ENCODE measurements around the gene HTRA3. TPM values are rescaled to one million over a fixed set of nuclear protein-coding genes. Genes with fewer than 3 reads are reported as not detected.

HTRA3 gene
- total RNA-seq, 2 donors from 2014 or later, result 3.2 to 4.6 TPM

DNA sequence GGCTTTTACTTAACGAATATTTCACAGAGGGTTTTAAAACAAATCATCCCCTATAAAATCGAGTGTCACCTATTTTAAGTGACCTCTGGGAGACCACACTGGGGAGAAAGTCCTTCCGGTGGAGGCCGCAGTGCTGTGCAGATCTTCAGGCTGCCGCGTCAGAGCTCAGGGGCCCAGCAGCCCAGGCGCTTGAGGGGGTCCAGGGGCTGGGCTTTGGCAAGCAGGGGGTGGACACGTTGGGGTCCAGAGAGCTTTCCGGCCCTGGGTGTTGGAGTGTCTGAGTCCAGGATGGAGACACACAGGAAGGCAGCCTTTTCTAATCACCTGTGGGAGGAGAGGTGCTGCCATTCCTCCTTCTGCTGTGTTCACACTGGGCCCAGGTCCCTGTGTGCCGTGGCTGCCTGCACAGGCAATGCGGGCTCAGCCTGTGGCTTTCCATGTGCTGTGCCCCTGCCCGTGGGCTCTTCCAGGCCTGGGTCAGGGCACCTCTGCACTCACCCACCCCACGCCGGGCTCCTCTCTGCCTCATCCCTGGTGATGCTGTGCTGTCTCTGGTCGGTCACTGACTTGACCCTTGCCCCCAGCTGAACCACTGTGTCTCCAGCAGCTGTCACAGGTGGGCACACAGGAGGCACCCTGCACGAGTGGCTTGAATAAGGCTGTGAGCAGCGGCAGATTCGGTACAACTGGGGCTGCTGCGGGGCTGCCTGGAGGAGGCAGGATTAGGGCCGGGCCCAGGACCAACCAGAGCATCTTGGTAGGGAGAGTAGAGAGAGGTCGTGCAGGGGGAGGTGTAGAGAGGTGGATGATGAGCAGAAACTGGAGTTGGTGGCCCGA lies 10.0 kb downstream of the HTRA3 start:
- H3K36me3 ChIP-seq (ENCODE audit: control insufficient read depth, insufficient read depth, low read length), result no peaks in the 10 kb centered on the region
- TF ChIP-seq, protein P1, sequence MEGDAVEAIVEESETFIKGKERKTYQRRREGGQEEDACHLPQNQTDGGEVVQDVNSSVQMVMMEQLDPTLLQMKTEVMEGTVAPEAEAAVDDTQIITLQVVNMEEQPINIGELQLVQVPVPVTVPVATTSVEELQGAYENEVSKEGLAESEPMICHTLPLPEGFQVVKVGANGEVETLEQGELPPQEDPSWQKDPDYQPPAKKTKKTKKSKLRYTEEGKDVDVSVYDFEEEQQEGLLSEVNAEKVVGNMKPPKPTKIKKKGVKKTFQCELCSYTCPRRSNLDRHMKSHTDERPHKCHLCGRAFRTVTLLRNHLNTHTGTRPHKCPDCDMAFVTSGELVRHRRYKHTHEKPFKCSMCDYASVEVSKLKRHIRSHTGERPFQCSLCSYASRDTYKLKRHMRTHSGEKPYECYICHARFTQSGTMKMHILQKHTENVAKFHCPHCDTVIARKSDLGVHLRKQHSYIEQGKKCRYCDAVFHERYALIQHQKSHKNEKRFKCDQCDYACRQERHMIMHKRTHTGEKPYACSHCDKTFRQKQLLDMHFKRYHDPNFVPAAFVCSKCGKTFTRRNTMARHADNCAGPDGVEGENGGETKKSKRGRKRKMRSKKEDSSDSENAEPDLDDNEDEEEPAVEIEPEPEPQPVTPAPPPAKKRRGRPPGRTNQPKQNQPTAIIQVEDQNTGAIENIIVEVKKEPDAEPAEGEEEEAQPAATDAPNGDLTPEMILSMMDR (conservative IDR thresholded peaks at IDR 0.05), result no peak
- H3K4me1 Mint-ChIP-seq, result no peaks in the 10 kb centered on the region
- WGBS, 2 experiments (ENCODE audit: insufficient coverage in 1 of 2, insufficient read length in 1 of 2), result 93 to 95% methylated on average over 13 to 22 of the region's 22 CpGs
- H3K4me1 ChIP-seq (ENCODE audit: control insufficient read depth, insufficient read depth, low read length), result no peaks in the 10 kb centered on the region
- no peaks in the 10 kb centered on the region for H3K27me3 ChIP-seq (ENCODE audit: control insufficient read depth, insufficient read depth, low read length, poor library complexity, severe bottlenecking)
- no peaks in the 10 kb centered on the region for H3K9me3 ChIP-seq (ENCODE audit: control insufficient read depth, low read length)
- DNase-seq, result no peak
- peak overlapping the region; percentile 30 for H3K27ac Mint-ChIP-seq
- no peaks in the 10 kb centered on the region for H3K36me3 Mint-ChIP-seq (ENCODE audit: low read depth)
- no peak overlapping the region for H3K27ac ChIP-seq (ENCODE audit: low read depth, low read length)
- no peak overlapping the region for H3K9ac ChIP-seq (ENCODE audit: extremely low read depth, low read length, poor library complexity, severe bottlenecking)
- no peak overlapping the region for H3K4me3 Mint-ChIP-seq
- H3K4me3 ChIP-seq (ENCODE audit: low read length), result no peak overlapping the region
- H3K27me3 Mint-ChIP-seq (ENCODE audit: insufficient read depth), result no peaks in the 10 kb centered on the region
- no peaks in the 10 kb centered on the region for H3K9me3 Mint-ChIP-seq

GRCh38 chr4:8280158-8280875 lies 10.8 kb downstream of the HTRA3 start:
- Histone ChIP-seq H3K4me3 (ENCODE audit: low read length) (no peak overlapping the region), H3K9me3 (ENCODE audit: control insufficient read depth, low read length) (no peaks in the 10 kb centered on the region), H3K27ac (ENCODE audit: low read depth, low read length) (no peak overlapping the region), H3K4me1 (ENCODE audit: control insufficient read depth, insufficient read depth, low read length) (no peaks in the 10 kb centered on the region), H3K9ac (ENCODE audit: extremely low read depth, low read length, poor library complexity, severe bottlenecking) (no peak overlapping the region), H3K36me3 (ENCODE audit: control insufficient read depth, insufficient read depth, low read length) (no peaks in the 10 kb centered on the region), H3K27me3 (ENCODE audit: control insufficient read depth, insufficient read depth, low read length, poor library complexity, severe bottlenecking) (no peaks in the 10 kb centered on the region)
- Mint-ChIP-seq H3K27ac (peak overlapping the region; percentile 30), H3K36me3 (ENCODE audit: low read depth) (no peaks in the 10 kb centered on the region), H3K4me1 (no peaks in the 10 kb centered on the region), H3K27me3 (ENCODE audit: insufficient read depth) (no peaks in the 10 kb centered on the region), H3K9me3 (no peaks in the 10 kb centered on the region), H3K4me3 (no peak overlapping the region)
- TF ChIP-seq, protein P1 (conservative IDR thresholded peaks at IDR 0.05), result no peak
- no peak for DNase-seq
- 88 to 90% methylated on average over 21 to 25 of the region's 25 CpGs for WGBS, 2 experiments (ENCODE audit: insufficient coverage in 1 of 2, insufficient read length in 1 of 2)

GRCh38 chr4:8280876-8281440 lies 11.4 kb downstream of the HTRA3 start:
- H3K27me3 Mint-ChIP-seq (ENCODE audit: insufficient read depth), result no peaks in the 10 kb centered on the region
- no peak overlapping the region for H3K4me3 Mint-ChIP-seq
- H3K4me1 Mint-ChIP-seq, result no peaks in the 10 kb centered on the region
- no peaks in the 10 kb centered on the region for H3K4me1 ChIP-seq (ENCODE audit: control insufficient read depth, insufficient read depth, low read length)
- no peak overlapping the region for H3K9ac ChIP-seq (ENCODE audit: extremely low read depth, low read length, poor library complexity, severe bottlenecking)
- DNase-seq, result no peak
- no peak overlapping the region for H3K4me3 ChIP-seq (ENCODE audit: low read length)
- H3K9me3 Mint-ChIP-seq, result no peaks in the 10 kb centered on the region
- no peaks in the 10 kb centered on the region for H3K27me3 ChIP-seq (ENCODE audit: control insufficient read depth, insufficient read depth, low read length, poor library complexity, severe bottlenecking)
- H3K36me3 ChIP-seq (ENCODE audit: control insufficient read depth, insufficient read depth, low read length), result no peaks in the 10 kb centered on the region
- TF ChIP-seq, protein P1 (conservative IDR thresholded peaks at IDR 0.05), result no peak
- no peaks in the 10 kb centered on the region for H3K9me3 ChIP-seq (ENCODE audit: control insufficient read depth, low read length)
- no peak overlapping the region for H3K27ac ChIP-seq (ENCODE audit: low read depth, low read length)
- H3K36me3 Mint-ChIP-seq (ENCODE audit: low read depth), result no peaks in the 10 kb centered on the region
- no peak overlapping the region for H3K27ac Mint-ChIP-seq
- WGBS, 2 experiments (ENCODE audit: insufficient coverage in 1 of 2, insufficient read length in 1 of 2), result 91 to 98% methylated on average over 10 to 15 of the region's 15 CpGs
